HUDEP-2 (cell line): ENCODE data around the gene DNAJC9.
A peak's percentile ranks its signal among the peaks of the same experiment; 100 is the strongest.

Experiments used
- DNase-seq, 76 experiments: peaks; one replicate each; lab custom pipeline; 2025; ENCODE audit not compliant: unreplicated experiment in 76 of 76; lab: John Stamatoyannopoulos, UW

DNAJC9 gene

GRCh38 chr10:73246646-73247508 lies at the start of gene DNAJC9:
Gene DNAJC9, minus strand, starts transcription at chr10:73247255. Its CDS starts 66 bp downstream, at chr10:73247189.
- DNase-seq = peak; percentile 51 to 98 (median 93)

GRCh38 chr10:73293461-73293860 lies 46.4 kb upstream of the DNAJC9 start:
- no peak for DNase-seq

GRCh38 chr10:73289958-73290357 lies 42.9 kb upstream of the DNAJC9 start:
- no peak for DNase-seq

GRCh38 chr10:73287441-73287840 lies 40.4 kb upstream of the DNAJC9 start:
- no peak for DNase-seq

- no peak for DNase-seq
Measured at GRCh38 chr10:73281097-73281496, 34.0 kb upstream of the DNAJC9 start.

- no peak for DNase-seq
Measured at GRCh38 chr10:73264423-73264822, 17.4 kb upstream of the DNAJC9 start.

- peak in 3 of 76 experiments; percentile 7 to 21 (median 16) for DNase-seq
Measured at GRCh38 chr10:73263693-73264347, 16.8 kb upstream of the DNAJC9 start.

- no peak for DNase-seq
Measured at GRCh38 chr10:73262880-73263555, 16.0 kb upstream of the DNAJC9 start.

- DNase-seq = peak in 60 of 76 experiments; percentile 2 to 81 (median 46)
Measured at GRCh38 chr10:73262105-73262730, 15.2 kb upstream of the DNAJC9 start.

- no peak for DNase-seq
Measured at GRCh38 chr10:73261362-73261995, 14.4 kb upstream of the DNAJC9 start.

GRCh38 chr10:73258612-73259011 lies 11.6 kb upstream of the DNAJC9 start:
- peak in 2 of 76 experiments; percentile 10 to 20 for DNase-seq

GRCh38 chr10:73253225-73253555 lies 6.1 kb upstream of the DNAJC9 start:
- peak in 10 of 76 experiments; percentile 13 to 35 (median 28) for DNase-seq

- DNase-seq = peak; percentile 37 to 96 (median 89)
Measured at GRCh38 chr10:73252445-73253224, 5.6 kb upstream of the DNAJC9 start, which contains the start of gene MRPS16. Gene MRPS16, minus strand, starts transcription at chr10:73252644. Its CDS starts 162 bp downstream, at chr10:73252482.

- peak in 4 of 76 experiments; percentile 10 to 44 (median 21) for DNase-seq
Measured at GRCh38 chr10:73251683-73252444, 4.8 kb upstream of the DNAJC9 start.

GRCh38 chr10:73248259-73248724 lies 1.2 kb upstream of the DNAJC9 start:
- DNase-seq = no peak

- DNase-seq = peak in 3 of 76 experiments; percentile 14 to 43 (median 17)
Measured at GRCh38 chr10:73247509-73248258, 629 bp upstream of the DNAJC9 start.

GRCh38 chr10:73246322-73246645 lies 771 bp downstream of the DNAJC9 start:
- no peak for DNase-seq

GRCh38 chr10:73244866-73245477 lies 2.1 kb downstream of the DNAJC9 start:
- peak in 72 of 76 experiments; percentile 15 to 89 (median 68) for DNase-seq
